C4-2B (cell line): Measurements from ENCODE around the gene BSCL2.
"Not testable (repeated sequence)": the region's sequence is repeated elsewhere in the genome, so short reads cannot be mapped to it uniquely, and the experiment has no call there.

Source experiments
- H3K27ac ChIP-seq: fragments of 450-650 bp; 2 replicates; pipeline ENCODE4 v1.5.1; 2017
- CTCF ChIP-seq: fragments of 450-650 bp; conservative IDR thresholded peaks from 2 replicates; pipeline ENCODE4 v1.5.1; 2017; ENCODE audit warnings: mild to moderate bottlenecking
- ZFX ChIP-seq: fragments of 450-650 bp; IDR thresholded peaks from 2 replicates; pipeline ENCODE4 v1.6.1; 2017

Gene BSCL2

GRCh38 chr11:62708392-62708791 lies 1.2 kb upstream of the BSCL2 start:
- peak overlapping the region; percentile 75 for H3K27ac ChIP-seq
- no peak for TF ChIP-seq ZFX
- no peak for TF ChIP-seq CTCF

GRCh38 chr11:62706850-62707247 lies 375 bp downstream of the BSCL2 start:
- H3K27ac ChIP-seq: peak overlapping the region; percentile 87
- TF ChIP-seq ZFX (no peak), CTCF (no peak)

- no peak for TF ChIP-seq ZFX
- no peak for TF ChIP-seq CTCF
- H3K27ac ChIP-seq: peak overlapping the region; percentile 87
Observed at GRCh38 chr11:62705880-62706849, 1.1 kb downstream of the BSCL2 start.

- peak overlapping the region; percentile 87 for H3K27ac ChIP-seq
- TF ChIP-seq CTCF: no peak
- no peak for TF ChIP-seq ZFX
Observed at GRCh38 chr11:62705413-62705812, 1.8 kb downstream of the BSCL2 start.

- not testable (repeated sequence) for H3K27ac ChIP-seq
Observed at GRCh38 chr11:62703921-62704320, 3.3 kb downstream of the BSCL2 start.

- TF ChIP-seq ZFX: no peak
- TF ChIP-seq CTCF: no peak
- H3K27ac ChIP-seq: no peak overlapping the region
Observed at GRCh38 chr11:62702246-62702645, 5.0 kb downstream of the BSCL2 start.

GRCh38 chr11:62694455-62695167 lies 12.6 kb downstream of the BSCL2 start:
- no peak overlapping the region for H3K27ac ChIP-seq
- TF ChIP-seq CTCF: peak; percentile 87
- no peak for TF ChIP-seq ZFX

- H3K27ac ChIP-seq: not testable (repeated sequence)
Observed at GRCh38 chr11:62693624-62694023, 13.6 kb downstream of the BSCL2 start.
